GM19452 (cell line): ENCODE measurements around the gene MAPK14.

Source experiments
- ATAC-seq: cut with Tn5 transposase; IDR thresholded peaks from one replicate; pipeline ENCODE4 v1.9.1; 2021; ENCODE audit not compliant: unreplicated experiment

Gene MAPK14

GRCh38 chr6:36035225-36035624 is 7.6 kb downstream of the MAPK14 start:
- ATAC-seq: no peak

GRCh38 chr6:36038120-36038876 is 10.7 kb downstream of the MAPK14 start:
- ATAC-seq: no peak

GRCh38 chr6:36039112-36039511 is 11.5 kb downstream of the MAPK14 start:
- no peak for ATAC-seq

GRCh38 chr6:36040958-36041357 is 13.3 kb downstream of the MAPK14 start:
- ATAC-seq: no peak

GRCh38 chr6:36042618-36043260 is 15.1 kb downstream of the MAPK14 start:
- ATAC-seq: no peak

GRCh38 chr6:36049582-36049981 is 22.0 kb downstream of the MAPK14 start:
- ATAC-seq: no peak

- no peak for ATAC-seq
Measured at GRCh38 chr6:36050305-36050704, 22.7 kb downstream of the MAPK14 start.

GRCh38 chr6:36050947-36051710 is 23.5 kb downstream of the MAPK14 start:
- ATAC-seq: no peak

GRCh38 chr6:36052097-36052496 is 24.5 kb downstream of the MAPK14 start:
- ATAC-seq: no peak

GRCh38 chr6:36053878-36054277 is 26.3 kb downstream of the MAPK14 start:
- ATAC-seq: no peak

GRCh38 chr6:36054415-36054814 is 26.8 kb downstream of the MAPK14 start:
- no peak for ATAC-seq

- no peak for ATAC-seq
Measured at GRCh38 chr6:36054956-36055355, 27.3 kb downstream of the MAPK14 start.

GRCh38 chr6:36056178-36056577 is 28.6 kb downstream of the MAPK14 start:
- no peak for ATAC-seq

GRCh38 chr6:36061236-36061635 is 33.6 kb downstream of the MAPK14 start:
- ATAC-seq: no peak

GRCh38 chr6:36062247-36062646 is 34.6 kb downstream of the MAPK14 start:
- ATAC-seq: no peak

- ATAC-seq: no peak
Measured at GRCh38 chr6:36063318-36064060, 35.9 kb downstream of the MAPK14 start.

- ATAC-seq: no peak
Measured at GRCh38 chr6:36064770-36065396, 37.3 kb downstream of the MAPK14 start.

- no peak for ATAC-seq
Measured at GRCh38 chr6:36065916-36066315, 38.3 kb downstream of the MAPK14 start.

- ATAC-seq: no peak
Measured at GRCh38 chr6:36066817-36067216, 39.2 kb downstream of the MAPK14 start.

- no peak for ATAC-seq
Measured at GRCh38 chr6:36067374-36068011, 39.9 kb downstream of the MAPK14 start.
